Psoas muscle (tissue), 8 donors: ENCODE measurements around the gene PTPRM. TPM values are rescaled to one million over a fixed set of nuclear protein-coding genes. Genes with fewer than 3 reads are reported as not detected.

ENCODE experiments used
- ATAC-seq, 4 donors: fragments of 200-7000 bp; cut with Tn5 transposase; one replicate each; pipeline ENCODE4 v1.9.1; 2020; ENCODE audit warnings: moderate library complexity in 3 of 4, mild to moderate bottlenecking in 2 of 4
- DNase-seq, 2 donors: peaks; one replicate each; pipeline ENCODE4 v3.0.0-alpha.2; 2020
- H3K27ac ChIP-seq: fragments of 200-600 bp; one replicate; pipeline ENCODE4 v1.8.0; 2022
- H3K27me3 ChIP-seq, 3 donors: fragments of 200-600 bp in 1 of 3; one replicate each; pipeline versions ENCODE4 v1.6.1 to v1.8.0; 2013 to 2022; ENCODE audit warnings: low read length in 2 of 3, mild to moderate bottlenecking in 2 of 3, moderate library complexity in 1 of 3; ENCODE audit not compliant: insufficient read depth in 3 of 3
- H3K36me3 ChIP-seq, 2 donors: fragments of 200-600 bp in 1 of 2; one replicate each; pipeline versions ENCODE4 v1.6.1 to v1.8.0; 2013 to 2022; ENCODE audit warnings: low read depth in 1 of 2, mild to moderate bottlenecking in 1 of 2, moderate library complexity in 1 of 2; ENCODE audit not compliant: insufficient read depth in 1 of 2
- H3K4me1 ChIP-seq: fragments of 200-600 bp; one replicate; pipeline ENCODE4 v1.8.0; 2022
- H3K4me3 ChIP-seq: fragments of 200-600 bp; one replicate; pipeline ENCODE4 v1.8.0; 2022; ENCODE audit warnings: mild to moderate bottlenecking
- H3K9me3 ChIP-seq: fragments of 200-600 bp; one replicate; pipeline ENCODE4 v1.8.0; 2022
- WGBS, 3 donors: extraction: QIAGEN DNeasy Blood & Tissue Kit; methylation state at CpG; one replicate each; pipeline versions ENCODE4 v1.1.6 to v1.1.7; 2013; 5-methylcytosine and 5-hydroxymethylcytosine counted together
- intact Hi-C, 2 donors: fragments of 100-400 bp; cut with DNase I; formaldehyde crosslinking; loops; one replicate each; pipeline versions ENCODE4 v1.11.0 to v1.14.2; 2022
- polyA plus RNA-seq, 3 donors: library from polyadenylated mRNA; stranded (reverse); fragments of 200-250 nt; gene quantifications; one replicate each; pipeline ENCODE4 v1.2.3, GENCODE V29; 2013
- total RNA-seq, 4 donors: library from RNA; stranded (reverse); fragmentation: NEBNext Ultra II Directional in 2 of 4; extraction: Animal tissue kit (Norgen Biotek cat#: 25700) in 2 of 4; gene quantifications; one replicate each; pipeline versions ENCODE4 v1.2.1 to v1.2.4, GENCODE V29; 2021 to 2023
- TF ChIP-seq, protein P1 (sequence below): fragments of 200-600 bp; IDR thresholded peaks from one replicate; pipeline ENCODE4 v1.8.0; 2022; ENCODE audit warnings: antibody characterized with exemption
- donor health status: healthy with polysubstance abuse.
- donor health status: DM: no; HTN: no; CAD: no; lungs with moderate emphysema.
- donor health status: Bipolar disorder and iron deficiency.
- donor health status: healthy.
- donor health status: DM: yes; HTN: yes; CAD: no.
- donor health status: DM: no; HTN: no; CAD: no.
- donor health status: DM: no; HTN: no; CAD: no.
- donor health status: DM: yes; HTN: yes; CAD: no.

PTPRM gene
- total and polyA plus RNA-seq, 7 donors = 27.4 to 78.9 (median 39.0) TPM

DNA sequence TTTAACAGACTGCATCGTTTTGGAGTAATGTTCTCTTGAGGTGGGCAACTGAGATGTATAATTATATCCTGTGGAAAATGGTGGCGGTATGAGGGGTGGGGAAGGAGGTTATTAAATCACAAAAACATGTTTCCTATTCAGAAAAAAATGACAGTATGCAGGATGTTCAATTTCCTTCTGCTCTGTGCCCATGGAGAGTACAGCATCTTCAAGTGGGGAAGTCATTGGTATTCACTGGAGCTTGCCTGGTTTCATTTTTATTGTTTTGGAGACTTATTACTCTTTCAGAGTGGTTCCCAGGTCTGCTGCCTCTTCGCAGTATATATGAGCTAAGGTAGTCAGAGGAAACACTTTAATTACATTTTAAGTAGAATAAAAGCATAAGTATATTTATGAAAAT, 723.3 kb downstream of the PTPRM start:
- intact Hi-C loops = no loop called here
- Histone ChIP-seq H3K4me1 (peaks cover 5% of the 10 kb centered on the region), H3K36me3 (no peaks in the 10 kb centered on the region), H3K4me3 (no peak overlapping the region), H3K27me3 (no peaks in the 10 kb centered on the region), H3K27ac (no peak overlapping the region), H3K9me3 (no peaks in the 10 kb centered on the region)
- DNase-seq (no peak), ATAC-seq (no peak)
- 67 to 74% (median 67%) methylated on average over 3 of the region's 3 CpGs for WGBS, 3 donors
- TF ChIP-seq, protein P1, sequence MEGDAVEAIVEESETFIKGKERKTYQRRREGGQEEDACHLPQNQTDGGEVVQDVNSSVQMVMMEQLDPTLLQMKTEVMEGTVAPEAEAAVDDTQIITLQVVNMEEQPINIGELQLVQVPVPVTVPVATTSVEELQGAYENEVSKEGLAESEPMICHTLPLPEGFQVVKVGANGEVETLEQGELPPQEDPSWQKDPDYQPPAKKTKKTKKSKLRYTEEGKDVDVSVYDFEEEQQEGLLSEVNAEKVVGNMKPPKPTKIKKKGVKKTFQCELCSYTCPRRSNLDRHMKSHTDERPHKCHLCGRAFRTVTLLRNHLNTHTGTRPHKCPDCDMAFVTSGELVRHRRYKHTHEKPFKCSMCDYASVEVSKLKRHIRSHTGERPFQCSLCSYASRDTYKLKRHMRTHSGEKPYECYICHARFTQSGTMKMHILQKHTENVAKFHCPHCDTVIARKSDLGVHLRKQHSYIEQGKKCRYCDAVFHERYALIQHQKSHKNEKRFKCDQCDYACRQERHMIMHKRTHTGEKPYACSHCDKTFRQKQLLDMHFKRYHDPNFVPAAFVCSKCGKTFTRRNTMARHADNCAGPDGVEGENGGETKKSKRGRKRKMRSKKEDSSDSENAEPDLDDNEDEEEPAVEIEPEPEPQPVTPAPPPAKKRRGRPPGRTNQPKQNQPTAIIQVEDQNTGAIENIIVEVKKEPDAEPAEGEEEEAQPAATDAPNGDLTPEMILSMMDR = no peak

DNA sequence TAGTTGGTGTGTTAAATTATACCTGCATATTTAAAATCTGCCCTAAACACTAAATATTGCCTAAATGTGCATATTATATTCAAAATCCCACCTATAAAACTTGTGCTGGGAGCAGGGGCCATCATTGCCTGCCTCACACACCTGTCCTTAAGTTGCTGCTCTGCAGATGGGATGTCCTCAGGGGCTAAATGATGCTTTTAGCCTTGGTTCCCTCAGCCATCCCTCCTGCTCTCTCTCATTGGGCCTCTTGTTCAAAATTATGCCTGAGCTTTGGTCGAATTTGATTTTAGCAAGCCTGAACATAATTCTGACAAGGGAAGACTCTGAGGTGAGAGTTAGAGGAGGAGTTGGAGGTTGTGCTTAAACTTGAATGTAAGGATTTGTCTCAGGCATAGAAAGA, 723.8 kb downstream of the PTPRM start:
- DNase-seq (no peak), ATAC-seq (no peak)
- peaks cover 5% of the 10 kb centered on the region for H3K4me1 ChIP-seq
- TF ChIP-seq, protein P1 = no peak
- WGBS, 3 donors = 69 to 81% (median 72%) methylated on average over 1 of the region's 1 CpG
- no peaks in the 10 kb centered on the region for H3K36me3 ChIP-seq
- no peak overlapping the region for H3K4me3 ChIP-seq
- no peak overlapping the region for H3K27ac ChIP-seq
- no peaks in the 10 kb centered on the region for H3K27me3 ChIP-seq
- H3K9me3 ChIP-seq = no peaks in the 10 kb centered on the region
- intact Hi-C loops = no loop called here

DNA sequence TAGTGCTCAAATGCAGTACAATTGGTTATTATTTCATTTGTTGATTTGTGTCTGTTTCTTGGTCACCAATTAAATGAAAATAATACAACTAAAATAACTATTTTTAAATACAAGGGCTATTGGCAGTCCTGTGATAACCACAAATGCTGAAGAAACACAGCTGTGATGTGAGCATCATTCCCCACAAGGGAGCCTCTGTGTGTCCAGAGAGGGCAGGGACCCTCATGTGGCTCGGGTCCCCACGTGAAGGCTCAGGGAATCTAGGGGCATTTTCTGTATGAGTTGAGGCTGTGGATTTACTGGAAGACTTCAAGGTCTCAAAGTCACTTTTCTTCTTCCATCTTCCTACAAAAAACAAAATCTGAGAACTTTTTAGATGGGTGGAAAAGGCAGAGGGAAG, 726.1 kb downstream of the PTPRM start:
- 50 to 70% (median 57%) methylated on average over 2 of the region's 2 CpGs for WGBS, 3 donors
- intact Hi-C loops = no loop called here
- DNase-seq = no peak
- Histone ChIP-seq H3K27ac (no peak overlapping the region), H3K9me3 (no peaks in the 10 kb centered on the region), H3K36me3 (peaks cover 0 to 12% of the 10 kb centered on the region in 2 donors), H3K27me3 (no peaks in the 10 kb centered on the region), H3K4me3 (no peak overlapping the region), H3K4me1 (no peaks in the 10 kb centered on the region)
- ATAC-seq = no peak
- TF ChIP-seq, protein P1 = no peak

DNA sequence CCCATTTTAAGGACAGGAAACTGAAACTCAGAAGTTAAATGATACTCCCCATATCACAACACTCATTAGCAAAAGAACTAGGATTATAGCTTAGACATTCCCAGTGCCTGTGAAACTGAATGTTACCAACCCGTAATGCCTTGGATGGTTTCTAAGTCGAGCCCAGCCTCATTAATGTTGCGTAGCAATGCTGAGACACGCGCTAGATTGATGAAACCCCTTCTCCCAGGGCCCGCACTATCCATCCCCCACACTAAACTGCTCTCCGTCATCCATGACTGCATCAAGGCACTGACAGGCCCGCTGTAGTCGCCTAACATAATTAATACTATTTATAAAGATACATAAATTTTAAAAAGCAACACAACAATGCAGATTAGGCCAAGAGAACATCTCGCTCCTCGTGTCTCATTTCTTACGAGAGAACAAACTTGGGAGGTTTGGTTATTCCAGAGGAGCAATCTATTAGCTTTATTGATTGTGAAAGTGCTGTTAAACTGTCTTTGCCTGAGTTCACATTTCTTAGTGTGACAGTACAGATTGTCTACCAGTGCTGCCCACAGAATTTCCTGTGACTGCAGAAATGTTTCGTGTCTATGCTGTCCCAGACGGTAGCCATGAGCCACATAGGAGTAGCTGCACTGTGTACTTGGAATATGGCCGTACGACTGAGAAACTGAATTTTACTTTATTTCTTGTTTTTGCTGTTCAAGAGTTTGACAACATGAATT, 729.9 kb downstream of the PTPRM start:
- ATAC-seq = no peak
- Histone ChIP-seq H3K36me3 (peaks cover 2 to 12% of the 10 kb centered on the region in 2 donors), H3K4me3 (no peak overlapping the region), H3K9me3 (no peaks in the 10 kb centered on the region), H3K4me1 (no peaks in the 10 kb centered on the region), H3K27ac (no peak overlapping the region), H3K27me3 (no peaks in the 10 kb centered on the region)
- intact Hi-C loops = no loop called here
- no peak for DNase-seq
- 88 to 94% (median 90%) methylated on average over 16 of the region's 16 CpGs for WGBS, 3 donors
- TF ChIP-seq, protein P1 = no peak

DNA sequence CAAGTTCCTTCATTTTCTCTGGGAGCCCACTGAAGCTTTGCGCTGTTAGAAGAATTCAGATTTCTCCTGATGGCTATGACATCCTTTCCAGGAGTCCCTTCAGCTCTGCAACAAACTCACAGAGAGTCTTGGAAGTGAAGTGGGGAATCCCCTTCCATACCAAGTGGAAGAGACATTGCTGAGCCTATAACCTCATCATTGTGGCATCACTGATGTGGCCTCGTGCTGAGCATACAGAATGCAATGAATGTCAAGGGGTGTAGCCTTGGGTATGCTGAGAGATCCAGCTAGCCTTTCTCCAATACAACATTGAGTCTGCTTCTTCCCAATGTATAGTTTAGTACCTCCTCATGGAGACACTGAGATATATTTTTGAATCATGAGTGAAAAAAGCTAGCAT, 731.1 kb downstream of the PTPRM start:
- ATAC-seq (no peak), DNase-seq (no peak)
- peaks cover 2 to 13% of the 10 kb centered on the region in 2 donors for H3K36me3 ChIP-seq
- H3K4me1 ChIP-seq = no peaks in the 10 kb centered on the region
- WGBS, 3 donors = 92 to 98% (median 95%) methylated on average over 2 of the region's 2 CpGs
- no peaks in the 10 kb centered on the region for H3K27me3 ChIP-seq
- TF ChIP-seq, protein P1 = no peak
- H3K9me3 ChIP-seq = no peaks in the 10 kb centered on the region
- intact Hi-C loops = no loop called here
- no peak overlapping the region for H3K27ac ChIP-seq
- no peak overlapping the region for H3K4me3 ChIP-seq
